Cardiac muscle cell (in vitro differentiated cells and primary cell): Measurements from ENCODE around the gene MATN3. TPM values are rescaled to one million over a fixed set of nuclear protein-coding genes. Genes with fewer than 3 reads are reported as not detected.

Experiments
- DNase-seq, 2 donors: peaks; one replicate each; pipeline versions ENCODE4 v3.0.0 to v3.0.0-alpha.2; 2010 to 2017; ENCODE audit warnings: low read depth in 1 of 2, low spot score in 1 of 2
- H3K27ac ChIP-seq: fragments of 200-600 bp; sonication (generic); 2 replicates; pipeline ENCODE4 v1.5.1; 2016
- H3K27me3 ChIP-seq: fragments of 200-600 bp; sonication (generic); 2 replicates; pipeline ENCODE4 v1.6.0; 2016; ENCODE audit warnings: control low read depth
- H3K36me3 ChIP-seq: fragments of 200-600 bp; sonication (generic); 2 replicates; pipeline ENCODE4 v1.5.1; 2016; ENCODE audit warnings: control low read depth
- H3K4me1 ChIP-seq: fragments of 200-600 bp; sonication (generic); 2 replicates; pipeline ENCODE4 v1.8.1; 2017; ENCODE audit warnings: low read depth, mild to moderate bottlenecking, mixed run types
- H3K4me3 ChIP-seq: fragments of 200-600 bp; sonication (generic); 2 replicates; pipeline ENCODE4 v1.5.1; 2016; ENCODE audit warnings: mild to moderate bottlenecking
- H3K9me3 ChIP-seq: fragments of 200-600 bp; sonication (generic); 2 replicates; pipeline ENCODE4 v1.5.1; 2017; ENCODE audit warnings: low read depth, mild to moderate bottlenecking, control low read depth
- CTCF ChIP-seq: IDR thresholded peaks from 2 replicates; pipeline ENCODE4 v1.5.1; 2012; ENCODE audit warnings: low read depth, mild to moderate bottlenecking, low read length
- polyA plus RNA-seq: library from polyadenylated mRNA; unstranded; fragments of >200 nt; fragmentation: Nextera tagmentation; extraction: Ambion mirVana; gene quantifications from 2 replicates; pipeline ENCODE4 v1.2.1, GENCODE V29; 2016
- total RNA-seq: library from RNA; depleted of rRNA; stranded (reverse); fragments of >200 nt; gene quantifications from 2 replicates; pipeline ENCODE4 v1.2.3, GENCODE V29; 2016

The MATN3 gene
- total and polyA plus RNA-seq, 2 experiments from 2014 or later, result 3.8 to 4.8 TPM

GRCh38 chr2:20034821-20035220 is 22.4 kb upstream of the MATN3 start:
- Histone ChIP-seq H3K36me3 (peaks cover 73% of the 10 kb centered on the region), H3K9me3 (no peaks in the 10 kb centered on the region), H3K4me1 (peaks cover 50% of the 10 kb centered on the region), H3K27ac (peak overlapping the region; percentile 97), H3K4me3 (peak overlapping the region; percentile 4), H3K27me3 (no peaks in the 10 kb centered on the region)
- no peak for TF ChIP-seq CTCF
- no peak for DNase-seq

- Histone ChIP-seq H3K36me3 (peaks cover 68% of the 10 kb centered on the region), H3K4me3 (no peak overlapping the region), H3K9me3 (no peaks in the 10 kb centered on the region), H3K27ac (peak overlapping the region; percentile 97), H3K27me3 (no peaks in the 10 kb centered on the region), H3K4me1 (peaks cover 50% of the 10 kb centered on the region)
- TF ChIP-seq CTCF, result no peak
- peak in 1 of 2 donors; percentile 72 for DNase-seq
Observed at GRCh38 chr2:20034218-20034617, 21.8 kb upstream of the MATN3 start.

GRCh38 chr2:20033322-20033721 is 20.9 kb upstream of the MATN3 start:
- no peak for TF ChIP-seq CTCF
- H3K4me3 ChIP-seq, result no peak overlapping the region
- no peaks in the 10 kb centered on the region for H3K27me3 ChIP-seq
- peaks cover 53% of the 10 kb centered on the region for H3K4me1 ChIP-seq
- DNase-seq, result no peak
- peak overlapping the region; percentile 97 for H3K27ac ChIP-seq
- peaks cover 61% of the 10 kb centered on the region for H3K36me3 ChIP-seq
- H3K9me3 ChIP-seq, result no peaks in the 10 kb centered on the region

- no peak overlapping the region for H3K4me3 ChIP-seq
- H3K27ac ChIP-seq, result no peak overlapping the region
- H3K27me3 ChIP-seq, result no peaks in the 10 kb centered on the region
- DNase-seq, result no peak
- peaks cover 41% of the 10 kb centered on the region for H3K4me1 ChIP-seq
- no peaks in the 10 kb centered on the region for H3K9me3 ChIP-seq
- no peak for TF ChIP-seq CTCF
- peaks cover 52% of the 10 kb centered on the region for H3K36me3 ChIP-seq
Observed at GRCh38 chr2:20030224-20030623, 17.8 kb upstream of the MATN3 start.

GRCh38 chr2:20027705-20028434 is 15.4 kb upstream of the MATN3 start:
- no peak for TF ChIP-seq CTCF
- peak in 1 of 2 donors; percentile 65 for DNase-seq
- Histone ChIP-seq H3K27ac (peak overlapping the region; percentile 88), H3K9me3 (no peaks in the 10 kb centered on the region), H3K27me3 (no peaks in the 10 kb centered on the region), H3K36me3 (peaks cover 32% of the 10 kb centered on the region), H3K4me3 (no peak overlapping the region), H3K4me1 (peaks cover 26% of the 10 kb centered on the region)
